Activated naive CD8-positive, alpha-beta T cell treated with anti-CD3 and anti-CD28 coated beads, Interleukin-2, amount 50 U/mL, for 24 hours (primary cell): ENCODE results near the gene SHH.
A peak's percentile ranks its signal among the peaks of the same experiment; 100 is the strongest.

ENCODE experiments used
- ATAC-seq: fragments of 150-1000 bp; cut with Tn5 transposase; one replicate; pipeline ENCODE4 v1.10.0; 2021
- DNase-seq: peaks from one replicate; pipeline ENCODE4 v3.0.0; 2021
- H3K27ac Mint-ChIP-seq: one replicate; pipeline ENCODE4 v1.8.0; 2021; ENCODE audit warnings: mild to moderate bottlenecking, mixed read lengths
- H3K27me3 Mint-ChIP-seq: one replicate; pipeline ENCODE4 v1.8.0; 2021; ENCODE audit warnings: mixed read lengths
- H3K36me3 Mint-ChIP-seq: one replicate; pipeline ENCODE4 v1.8.0; 2021; ENCODE audit warnings: low read depth, mixed read lengths
- H3K4me1 Mint-ChIP-seq: one replicate; pipeline ENCODE4 v1.8.0; 2021; ENCODE audit warnings: mixed read lengths
- H3K4me3 Mint-ChIP-seq: one replicate; pipeline ENCODE4 v1.8.0; 2021; ENCODE audit warnings: mild to moderate bottlenecking, moderate library complexity, mixed read lengths
- H3K9me3 Mint-ChIP-seq: one replicate; pipeline ENCODE4 v1.8.0; 2021; ENCODE audit warnings: mixed read lengths

Gene SHH

GRCh38 chr7:155835446-155836215 lies 23.4 kb upstream of the SHH start:
- no peaks in the 10 kb centered on the region for H3K9me3 Mint-ChIP-seq
- no peak overlapping the region for H3K4me3 Mint-ChIP-seq
- no peaks in the 10 kb centered on the region for H3K36me3 Mint-ChIP-seq
- H3K4me1 Mint-ChIP-seq: no peaks in the 10 kb centered on the region
- no peak for DNase-seq
- no peak overlapping the region for H3K27ac Mint-ChIP-seq
- peaks cover 2% of the 10 kb centered on the region for H3K27me3 Mint-ChIP-seq
- no peak for ATAC-seq

- Mint-ChIP-seq H3K36me3 (no peaks in the 10 kb centered on the region), H3K4me3 (no peak overlapping the region), H3K27me3 (no peaks in the 10 kb centered on the region), H3K9me3 (no peaks in the 10 kb centered on the region), H3K4me1 (no peaks in the 10 kb centered on the region), H3K27ac (no peak overlapping the region)
- no peak for DNase-seq
- ATAC-seq: no peak
Measured at GRCh38 chr7:155834486-155835048, 22.3 kb upstream of the SHH start.

DNA sequence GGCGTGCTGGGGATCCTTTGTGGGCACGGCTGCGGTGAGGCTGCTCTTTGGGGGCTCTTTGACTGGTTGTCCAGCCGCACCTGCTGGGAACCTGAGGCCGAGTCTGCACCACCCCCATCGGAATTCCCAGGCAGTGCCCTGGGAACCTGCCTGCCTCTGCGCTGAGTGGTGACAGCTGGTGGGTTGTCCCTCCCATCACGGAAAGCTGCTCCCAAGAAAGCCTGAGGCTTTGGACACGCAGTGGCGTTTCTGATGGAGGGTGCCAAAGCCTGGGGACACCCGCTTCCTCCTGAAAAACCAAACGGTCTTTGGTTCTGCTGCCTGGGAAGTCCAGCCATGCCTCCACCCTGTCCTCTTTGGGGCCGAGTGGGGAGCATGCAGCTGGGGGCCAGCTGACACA lies 21.4 kb upstream of the SHH start:
- H3K27ac Mint-ChIP-seq: no peak overlapping the region
- H3K36me3 Mint-ChIP-seq: no peaks in the 10 kb centered on the region
- ATAC-seq: no peak
- H3K9me3 Mint-ChIP-seq: no peaks in the 10 kb centered on the region
- H3K4me3 Mint-ChIP-seq: no peak overlapping the region
- no peak for DNase-seq
- no peaks in the 10 kb centered on the region for H3K4me1 Mint-ChIP-seq
- H3K27me3 Mint-ChIP-seq: no peaks in the 10 kb centered on the region

DNA sequence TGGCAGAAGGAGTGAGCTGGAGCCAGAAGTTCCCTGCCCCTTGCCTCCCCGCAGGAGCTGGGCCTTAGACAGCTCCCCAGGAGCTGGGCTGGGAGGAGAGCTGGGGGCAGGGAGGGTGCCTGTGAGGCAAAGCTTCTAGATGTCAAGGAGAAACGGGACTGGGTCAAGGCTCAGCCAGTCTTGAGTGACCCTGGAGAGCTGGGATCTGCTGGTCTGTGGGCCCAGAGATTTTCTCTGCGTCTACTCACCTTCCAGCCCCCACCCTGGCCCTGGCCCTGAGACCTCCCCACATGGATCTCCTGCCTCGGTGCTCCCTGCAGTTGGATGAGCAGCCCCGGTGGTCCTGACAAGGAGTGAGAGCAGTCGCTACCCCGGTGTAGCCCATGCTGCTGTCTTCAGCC lies 20.3 kb upstream of the SHH start:
- no peaks in the 10 kb centered on the region for H3K27me3 Mint-ChIP-seq
- ATAC-seq: peak; percentile 10

DNA sequence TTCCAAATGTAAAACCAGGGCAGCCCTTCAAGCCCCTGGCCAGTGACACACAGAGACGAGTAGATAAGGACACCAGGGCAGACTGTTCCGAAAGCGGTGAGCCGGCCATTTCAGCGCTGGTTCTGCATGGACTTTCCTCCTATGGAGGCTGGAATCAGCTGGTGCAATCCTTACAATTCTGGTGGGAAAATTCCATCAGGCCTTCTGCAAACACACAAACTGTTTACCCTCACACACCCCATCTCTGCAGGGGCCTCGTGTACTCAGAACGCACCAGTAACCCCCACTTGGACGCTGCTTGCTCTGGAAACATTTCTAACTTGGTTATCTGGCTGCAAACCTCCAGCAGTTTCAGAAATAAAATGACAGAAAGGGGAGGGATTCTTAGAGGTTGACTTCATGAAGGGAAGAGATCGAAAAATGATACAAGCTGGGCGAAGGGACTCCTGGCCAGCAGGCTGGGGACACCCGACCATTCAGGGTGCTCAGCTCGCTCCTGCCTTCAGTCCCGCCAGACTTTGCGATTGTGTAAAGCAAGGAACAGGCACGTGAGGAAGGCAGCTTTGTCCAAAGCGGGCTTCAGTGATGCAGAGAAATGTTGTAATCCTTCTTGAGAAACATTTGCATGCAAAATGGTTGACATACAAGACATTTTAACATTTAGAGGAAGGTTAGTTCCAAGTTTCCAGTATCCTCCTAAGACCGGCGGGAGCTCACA lies 19.7 kb upstream of the SHH start:
- Mint-ChIP-seq H3K4me1 (no peaks in the 10 kb centered on the region), H3K27me3 (peaks cover under 1% of the 10 kb centered on the region), H3K27ac (no peak overlapping the region), H3K4me3 (no peak overlapping the region), H3K36me3 (no peaks in the 10 kb centered on the region), H3K9me3 (no peaks in the 10 kb centered on the region)
- no peak for DNase-seq
- ATAC-seq: no peak

More for the DNA sequence above, 20.3 kb upstream of the SHH start:
- no peak overlapping the region for H3K27ac Mint-ChIP-seq
- no peaks in the 10 kb centered on the region for H3K4me1 Mint-ChIP-seq
- H3K9me3 Mint-ChIP-seq: no peaks in the 10 kb centered on the region
- DNase-seq: no peak
- H3K4me3 Mint-ChIP-seq: no peak overlapping the region
- no peaks in the 10 kb centered on the region for H3K36me3 Mint-ChIP-seq

DNA sequence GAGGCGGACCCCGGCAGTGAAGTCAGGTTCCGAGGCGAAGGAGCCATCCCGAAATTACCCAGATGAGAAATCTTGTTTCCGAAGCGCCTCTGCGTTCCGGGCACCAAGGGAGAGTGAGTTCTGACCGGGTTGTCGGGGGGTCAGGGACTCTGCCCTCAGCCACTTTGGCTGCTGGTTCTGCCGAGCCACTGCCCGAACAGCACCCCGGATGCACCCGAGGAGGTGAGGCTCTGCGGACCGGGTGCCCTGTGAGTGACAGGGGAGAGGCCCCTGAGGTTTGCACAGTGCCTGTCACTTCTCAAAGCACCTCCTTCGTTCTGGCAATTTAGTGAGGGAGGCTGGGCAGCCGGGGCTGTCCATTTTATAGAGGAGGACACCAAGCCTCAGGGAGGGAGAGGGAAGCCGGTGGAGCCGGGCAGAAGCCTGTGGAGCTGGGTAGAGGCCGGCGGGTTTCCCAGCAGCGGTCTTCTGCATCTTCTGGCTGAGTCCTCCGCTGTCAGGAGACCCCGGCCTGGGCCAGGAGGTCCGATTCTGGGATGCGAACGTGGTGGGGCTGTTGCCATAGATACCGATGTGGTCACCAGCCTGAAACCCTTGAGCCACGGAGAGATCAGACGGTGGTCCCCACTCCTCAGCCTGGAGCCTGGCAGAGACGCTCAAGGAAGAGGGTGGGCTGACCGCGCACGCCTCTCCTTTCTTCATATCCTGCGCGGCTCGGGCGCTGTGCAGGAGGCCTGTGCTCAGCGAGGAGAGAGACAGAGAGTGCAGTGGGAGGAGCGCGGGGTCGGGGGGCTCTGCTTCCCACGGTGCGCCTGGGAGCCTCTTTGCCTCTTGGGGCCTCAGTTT lies 18.9 kb upstream of the SHH start:
- H3K27me3 Mint-ChIP-seq: peaks cover 3% of the 10 kb centered on the region
- DNase-seq (no peak), ATAC-seq (no peak)
- no peaks in the 10 kb centered on the region for H3K9me3 Mint-ChIP-seq
- no peaks in the 10 kb centered on the region for H3K4me1 Mint-ChIP-seq
- H3K27ac Mint-ChIP-seq: no peak overlapping the region
- no peaks in the 10 kb centered on the region for H3K36me3 Mint-ChIP-seq
- H3K4me3 Mint-ChIP-seq: no peak overlapping the region

GRCh38 chr7:155829796-155830470 lies 17.7 kb upstream of the SHH start:
- no peaks in the 10 kb centered on the region for H3K9me3 Mint-ChIP-seq
- H3K4me3 Mint-ChIP-seq: no peak overlapping the region
- DNase-seq (no peak), ATAC-seq (no peak)
- no peaks in the 10 kb centered on the region for H3K4me1 Mint-ChIP-seq
- H3K36me3 Mint-ChIP-seq: no peaks in the 10 kb centered on the region
- H3K27me3 Mint-ChIP-seq: peaks cover 3% of the 10 kb centered on the region
- H3K27ac Mint-ChIP-seq: no peak overlapping the region

- DNase-seq: no peak
- no peak for ATAC-seq
- peaks cover 3% of the 10 kb centered on the region for H3K27me3 Mint-ChIP-seq
- H3K9me3 Mint-ChIP-seq: no peaks in the 10 kb centered on the region
- H3K27ac Mint-ChIP-seq: no peak overlapping the region
- H3K4me1 Mint-ChIP-seq: no peaks in the 10 kb centered on the region
- H3K36me3 Mint-ChIP-seq: no peaks in the 10 kb centered on the region
- H3K4me3 Mint-ChIP-seq: no peak overlapping the region
Measured at GRCh38 chr7:155825336-155825735, 13.1 kb upstream of the SHH start.

- no peaks in the 10 kb centered on the region for H3K36me3 Mint-ChIP-seq
- H3K4me3 Mint-ChIP-seq: no peak overlapping the region
- DNase-seq (no peak), ATAC-seq (no peak)
- no peak overlapping the region for H3K27ac Mint-ChIP-seq
- H3K27me3 Mint-ChIP-seq: peaks cover 3% of the 10 kb centered on the region
- H3K4me1 Mint-ChIP-seq: no peaks in the 10 kb centered on the region
- no peaks in the 10 kb centered on the region for H3K9me3 Mint-ChIP-seq
Measured at GRCh38 chr7:155824227-155824886, 12.1 kb upstream of the SHH start.

- no peaks in the 10 kb centered on the region for H3K9me3 Mint-ChIP-seq
- no peak overlapping the region for H3K27ac Mint-ChIP-seq
- no peak overlapping the region for H3K4me3 Mint-ChIP-seq
- DNase-seq (no peak), ATAC-seq (no peak)
- H3K27me3 Mint-ChIP-seq: peaks cover 1% of the 10 kb centered on the region
- H3K36me3 Mint-ChIP-seq: no peaks in the 10 kb centered on the region
- H3K4me1 Mint-ChIP-seq: no peaks in the 10 kb centered on the region
Measured at GRCh38 chr7:155821851-155822250, 9.6 kb upstream of the SHH start.

- H3K9me3 Mint-ChIP-seq: no peaks in the 10 kb centered on the region
- peaks cover 5% of the 10 kb centered on the region for H3K27me3 Mint-ChIP-seq
- DNase-seq (no peak), ATAC-seq (no peak)
- H3K27ac Mint-ChIP-seq: no peak overlapping the region
- no peaks in the 10 kb centered on the region for H3K36me3 Mint-ChIP-seq
- no peaks in the 10 kb centered on the region for H3K4me1 Mint-ChIP-seq
- H3K4me3 Mint-ChIP-seq: no peak overlapping the region
Measured at GRCh38 chr7:155820788-155821187, 8.5 kb upstream of the SHH start.

DNA sequence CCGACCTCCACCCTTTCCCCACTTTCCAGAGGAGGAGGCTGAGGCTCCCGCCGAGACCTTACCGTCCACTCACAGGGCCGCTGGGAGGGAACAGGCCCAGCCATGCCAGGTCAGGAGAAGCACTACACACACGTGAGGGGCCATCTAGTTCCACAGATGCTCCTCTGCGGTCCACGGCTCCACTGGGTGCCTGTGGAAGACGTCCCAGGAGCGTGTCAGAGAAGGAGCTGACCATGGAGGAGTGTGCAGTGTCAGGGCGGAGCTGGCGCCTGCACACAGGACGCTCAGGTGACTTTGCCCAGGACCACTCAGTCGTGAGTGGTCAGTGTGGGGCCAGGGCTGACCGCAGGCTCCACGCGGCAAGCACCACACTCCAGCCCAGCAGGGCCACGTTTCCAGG lies 8.0 kb upstream of the SHH start:
- H3K27ac Mint-ChIP-seq: no peak overlapping the region
- no peak overlapping the region for H3K4me3 Mint-ChIP-seq
- ATAC-seq (no peak), DNase-seq (no peak)
- H3K36me3 Mint-ChIP-seq: no peaks in the 10 kb centered on the region
- no peaks in the 10 kb centered on the region for H3K9me3 Mint-ChIP-seq
- H3K27me3 Mint-ChIP-seq: peaks cover 9% of the 10 kb centered on the region
- peaks cover 3% of the 10 kb centered on the region for H3K4me1 Mint-ChIP-seq

DNA sequence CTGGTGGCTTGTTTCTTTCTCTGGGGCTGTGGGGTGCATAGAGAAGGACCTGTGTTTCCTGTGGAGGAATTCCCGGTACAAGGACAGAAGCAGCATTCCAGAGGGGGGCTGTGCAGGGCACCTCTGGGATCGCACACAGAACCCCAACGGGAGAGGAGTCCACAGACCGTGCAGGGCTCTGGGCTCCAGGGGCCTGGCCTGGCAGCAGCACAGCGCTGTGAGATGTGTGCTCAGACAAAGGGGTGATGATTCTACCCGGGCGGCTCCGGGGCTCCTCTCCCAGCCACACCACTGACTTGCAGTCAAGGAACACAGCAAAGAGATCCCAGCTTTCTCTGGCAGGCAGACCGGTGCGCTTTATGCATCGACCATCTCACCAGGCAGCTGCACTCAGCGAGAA lies 6.9 kb upstream of the SHH start:
- Mint-ChIP-seq H3K27me3 (peaks cover 14% of the 10 kb centered on the region), H3K27ac (no peak overlapping the region), H3K4me3 (no peak overlapping the region), H3K36me3 (no peaks in the 10 kb centered on the region), H3K9me3 (no peaks in the 10 kb centered on the region), H3K4me1 (peaks cover 3% of the 10 kb centered on the region)
- ATAC-seq: no peak
- DNase-seq: no peak

DNA sequence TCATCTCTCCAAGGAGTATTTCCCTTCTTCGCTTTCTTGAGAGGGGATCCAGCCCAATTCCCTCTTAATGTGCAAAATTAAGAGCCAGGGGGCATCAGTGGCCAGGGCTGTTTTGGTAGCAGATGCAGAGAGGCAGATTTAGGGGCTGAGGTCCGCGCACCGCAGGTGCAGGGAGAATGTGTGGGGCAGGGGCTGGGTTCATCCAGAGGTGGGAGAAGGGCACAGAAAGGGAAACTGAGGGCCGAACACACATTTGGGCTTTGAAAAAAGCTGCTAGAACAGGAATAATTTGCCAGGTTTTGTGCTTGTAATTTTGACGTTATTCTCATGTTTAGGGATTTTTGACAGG lies 6.5 kb upstream of the SHH start:
- H3K9me3 Mint-ChIP-seq: no peaks in the 10 kb centered on the region
- no peak overlapping the region for H3K4me3 Mint-ChIP-seq
- no peaks in the 10 kb centered on the region for H3K36me3 Mint-ChIP-seq
- ATAC-seq: no peak
- H3K27me3 Mint-ChIP-seq: peaks cover 17% of the 10 kb centered on the region
- DNase-seq: no peak
- H3K4me1 Mint-ChIP-seq: peaks cover 3% of the 10 kb centered on the region
- no peak overlapping the region for H3K27ac Mint-ChIP-seq
